MM.1S (cell line): ENCODE data around the gene CORO1C.
A peak's percentile ranks its signal among the peaks of the same experiment; 100 is the strongest.

Experiments
- DNase-seq: peaks from one replicate; pipeline ENCODE4 v3.0.0-alpha.2; 2015
- H2AFZ ChIP-seq: fragments of 300-600 bp; sonication (generic); 2 replicates; pipeline ENCODE4 v1.6.0; 2016; ENCODE audit warnings: antibody characterized with exemption, low read length
- H3F3A ChIP-seq: fragments of 300-600 bp; sonication (generic); 2 replicates; pipeline ENCODE4 v1.6.1; 2016; ENCODE audit warnings: mild to moderate bottlenecking, antibody characterized with exemption, low read length, moderate library complexity, mixed read lengths; ENCODE audit not compliant: insufficient read depth
- H3K27ac ChIP-seq: fragments of 300-600 bp; sonication (generic); 2 replicates; pipeline ENCODE4 v1.5.1; 2016; ENCODE audit warnings: mild to moderate bottlenecking, low read length
- H3K27me3 ChIP-seq: fragments of 300-600 bp; sonication (generic); replicated peaks from 2 replicates; pipeline ENCODE4 v1.6.0; 2016; ENCODE audit warnings: low read length; ENCODE audit not compliant: insufficient read depth
- H3K36me3 ChIP-seq: fragments of 300-600 bp; sonication (generic); replicated peaks from 2 replicates; pipeline ENCODE4 v1.6.1; 2016; ENCODE audit warnings: mild to moderate bottlenecking, low read length, mixed read lengths; ENCODE audit not compliant: insufficient read depth
- H3K4me1 ChIP-seq: fragments of 300-600 bp; sonication (generic); 2 replicates; pipeline ENCODE4 v1.6.1; 2016; ENCODE audit warnings: low read length, mixed read lengths
- H3K4me2 ChIP-seq: fragments of 300-600 bp; sonication (generic); 2 replicates; pipeline ENCODE4 v1.6.0; 2016; ENCODE audit warnings: low read depth, low read length
- H3K4me3 ChIP-seq: fragments of 300-600 bp; sonication (generic); 2 replicates; pipeline ENCODE4 v1.5.1; 2016; ENCODE audit warnings: low read length, mixed read lengths
- H3K79me2 ChIP-seq: fragments of 300-600 bp; sonication (generic); 2 replicates; pipeline ENCODE4 v1.6.1; 2016; ENCODE audit warnings: mixed run types, low read length, mixed read lengths
- H3K9ac ChIP-seq: fragments of 300-600 bp; sonication (generic); 2 replicates; pipeline ENCODE4 v1.6.1; 2016; ENCODE audit warnings: low read length, mixed read lengths
- H3K9me2 ChIP-seq: fragments of 300-600 bp; sonication (generic); replicated peaks from 2 replicates; pipeline ENCODE4 v1.6.1; 2016; ENCODE audit warnings: mild to moderate bottlenecking, low read length, mixed read lengths; ENCODE audit not compliant: insufficient read depth
- H3K9me3 ChIP-seq: fragments of 300-600 bp; sonication (generic); replicated peaks from 2 replicates; pipeline ENCODE4 v1.6.1; 2016; ENCODE audit warnings: mild to moderate bottlenecking, low read length, mixed read lengths; ENCODE audit not compliant: insufficient read depth
- H4K20me1 ChIP-seq: fragments of 300-600 bp; sonication (generic); 2 replicates; pipeline ENCODE4 v1.6.1; 2016; ENCODE audit warnings: mild to moderate bottlenecking, low read length, moderate library complexity, mixed read lengths; ENCODE audit not compliant: insufficient read depth
- EZH2 ChIP-seq: fragments of 300-600 bp; sonication (generic); optimal IDR thresholded peaks from 2 replicates; pipeline ENCODE3; 2017; ENCODE audit warnings: low read depth, mild to moderate bottlenecking, antibody characterized with exemption, low read length, mixed read lengths
- EZH2phosphoT487 ChIP-seq: fragments of 300-600 bp; sonication (generic); IDR thresholded peaks from 2 replicates; pipeline ENCODE4 v1.6.1; 2018; ENCODE audit warnings: antibody characterized with exemption, low read length
- TF ChIP-seq, protein P1 (sequence below): fragments of 300-600 bp; sonication (generic); IDR thresholded peaks from 2 replicates; pipeline ENCODE4 v1.5.1; 2016; ENCODE audit warnings: antibody characterized with exemption, low read length, mixed read lengths

The CORO1C gene

GRCh38 chr12:108732489-108733229 lies 1.3 kb upstream of the CORO1C start:
- H3K27me3 ChIP-seq: no peaks in the 10 kb centered on the region
- peaks cover 21% of the 10 kb centered on the region for H3F3A ChIP-seq
- H3K4me2 ChIP-seq: peak overlapping the region; percentile 87
- peak overlapping the region; percentile 97 for H2AFZ ChIP-seq
- TF ChIP-seq, protein P1, sequence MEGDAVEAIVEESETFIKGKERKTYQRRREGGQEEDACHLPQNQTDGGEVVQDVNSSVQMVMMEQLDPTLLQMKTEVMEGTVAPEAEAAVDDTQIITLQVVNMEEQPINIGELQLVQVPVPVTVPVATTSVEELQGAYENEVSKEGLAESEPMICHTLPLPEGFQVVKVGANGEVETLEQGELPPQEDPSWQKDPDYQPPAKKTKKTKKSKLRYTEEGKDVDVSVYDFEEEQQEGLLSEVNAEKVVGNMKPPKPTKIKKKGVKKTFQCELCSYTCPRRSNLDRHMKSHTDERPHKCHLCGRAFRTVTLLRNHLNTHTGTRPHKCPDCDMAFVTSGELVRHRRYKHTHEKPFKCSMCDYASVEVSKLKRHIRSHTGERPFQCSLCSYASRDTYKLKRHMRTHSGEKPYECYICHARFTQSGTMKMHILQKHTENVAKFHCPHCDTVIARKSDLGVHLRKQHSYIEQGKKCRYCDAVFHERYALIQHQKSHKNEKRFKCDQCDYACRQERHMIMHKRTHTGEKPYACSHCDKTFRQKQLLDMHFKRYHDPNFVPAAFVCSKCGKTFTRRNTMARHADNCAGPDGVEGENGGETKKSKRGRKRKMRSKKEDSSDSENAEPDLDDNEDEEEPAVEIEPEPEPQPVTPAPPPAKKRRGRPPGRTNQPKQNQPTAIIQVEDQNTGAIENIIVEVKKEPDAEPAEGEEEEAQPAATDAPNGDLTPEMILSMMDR: no peak
- TF ChIP-seq EZH2phosphoT487: no peak
- no peak for TF ChIP-seq EZH2
- peak overlapping the region; percentile 76 for H3K4me3 ChIP-seq
- H3K36me3 ChIP-seq: no peaks in the 10 kb centered on the region; the same call in 1 of the 2 replicates
- H3K4me1 ChIP-seq: peaks cover 30% of the 10 kb centered on the region
- H4K20me1 ChIP-seq: 0 out of 2 replicates have a peak, but pooled peaks cover 3% of the 10 kb centered on the region
- peaks cover 36% of the 10 kb centered on the region for H3K79me2 ChIP-seq
- no peaks in the 10 kb centered on the region for H3K9me3 ChIP-seq
- DNase-seq: no peak
- H3K9ac ChIP-seq: peak overlapping the region; percentile 76; the same call in 1 of the 2 replicates
- no peaks in the 10 kb centered on the region for H3K9me2 ChIP-seq
- peak overlapping the region; percentile 84; the same call in 1 of the 2 replicates for H3K27ac ChIP-seq

- peaks cover 31% of the 10 kb centered on the region for H3K4me1 ChIP-seq
- no peaks in the 10 kb centered on the region; the same call in 1 of the 2 replicates for H3K36me3 ChIP-seq
- peak overlapping the region; percentile 87 for H3K4me2 ChIP-seq
- no peaks in the 10 kb centered on the region for H3K9me2 ChIP-seq
- H3K4me3 ChIP-seq: peak overlapping the region; percentile 76
- peaks cover 21% of the 10 kb centered on the region for H3F3A ChIP-seq
- H3K9ac ChIP-seq: peak overlapping the region; percentile 76
- TF ChIP-seq, protein P1: no peak
- peak; percentile 97 for DNase-seq
- peaks cover 43% of the 10 kb centered on the region for H3K79me2 ChIP-seq
- H3K27ac ChIP-seq: peak overlapping the region; percentile 84; the same call in 1 of the 2 replicates
- no peaks in the 10 kb centered on the region for H3K27me3 ChIP-seq
- no peaks in the 10 kb centered on the region for H3K9me3 ChIP-seq
- H2AFZ ChIP-seq: peak overlapping the region; percentile 97
- H4K20me1 ChIP-seq: 0 out of 2 replicates have a peak, but pooled peaks cover 7% of the 10 kb centered on the region
Observed at GRCh38 chr12:108731866-108732461, 646 bp upstream of the CORO1C start.

- peak overlapping the region; percentile 87 for H3K4me3 ChIP-seq
- H3K4me1 ChIP-seq: peaks cover 32% of the 10 kb centered on the region
- H3K79me2 ChIP-seq: peaks cover 57% of the 10 kb centered on the region
- no peaks in the 10 kb centered on the region for H3K9me2 ChIP-seq
- 0 out of 2 replicates have a peak, but pooled peaks cover 7% of the 10 kb centered on the region for H4K20me1 ChIP-seq
- H3K9ac ChIP-seq: peak overlapping the region; percentile 94
- DNase-seq: peak; percentile 66
- H3K27me3 ChIP-seq: no peaks in the 10 kb centered on the region
- H3K4me2 ChIP-seq: peak overlapping the region; percentile 88
- TF ChIP-seq, protein P1: no peak
- TF ChIP-seq EZH2phosphoT487 (no peak), EZH2 (no peak)
- no peaks in the 10 kb centered on the region for H3K9me3 ChIP-seq
- no peak overlapping the region for H2AFZ ChIP-seq
- no peaks in the 10 kb centered on the region; the same call in 1 of the 2 replicates for H3K36me3 ChIP-seq
- peak overlapping the region; percentile 67 for H3K27ac ChIP-seq
- peaks cover 21% of the 10 kb centered on the region for H3F3A ChIP-seq
Observed at GRCh38 chr12:108730365-108731104, 783 bp downstream of the CORO1C start.
